Activated CD8-positive, alpha-beta memory T cell treated with anti-CD3 and anti-CD28 coated beads, Interleukin-2, amount 10 ng/mL, durations not matched to agents 7 days and 5 days (primary cell): ENCODE measurements around the gene ARHGAP18. TPM values are rescaled to one million over a fixed set of nuclear protein-coding genes. Genes with fewer than 3 reads are reported as not detected.

Source experiments
- ATAC-seq: fragments of 150-1000 bp; cut with Tn5 transposase; one replicate; pipeline ENCODE4 v1.10.0; 2021; ENCODE audit warnings: moderate library complexity
- CTCF ChIA-PET: fragments of 350-600 bp; sonication (Branson Sonifier 250); formaldehyde crosslinking; loops from one replicate; lab custom pipeline; 2021; ENCODE audit warnings: antibody characterized with exemption; lab: Charles Lee
- DNase-seq: peaks from one replicate; pipeline ENCODE4 v3.0.0-alpha.2; 2020
- H3K27ac Mint-ChIP-seq: one replicate; pipeline ENCODE4 v1.8.0; 2021; ENCODE audit warnings: mild to moderate bottlenecking, mixed read lengths
- H3K27me3 Mint-ChIP-seq: one replicate; pipeline ENCODE4 v1.8.0; 2021; ENCODE audit warnings: mixed read lengths
- H3K36me3 Mint-ChIP-seq: one replicate; pipeline ENCODE4 v1.8.0; 2021; ENCODE audit warnings: mild to moderate bottlenecking, mixed read lengths
- H3K4me1 Mint-ChIP-seq: one replicate; pipeline ENCODE4 v1.8.0; 2021; ENCODE audit warnings: mixed read lengths
- H3K4me3 Mint-ChIP-seq: one replicate; pipeline ENCODE4 v1.8.0; 2021; ENCODE audit warnings: mild to moderate bottlenecking, moderate library complexity, mixed read lengths
- H3K9me3 Mint-ChIP-seq: one replicate; pipeline ENCODE4 v1.8.0; 2022; ENCODE audit warnings: low read depth, mixed read lengths
- total RNA-seq, 2 experiments: library from RNA; stranded (reverse); gene quantifications; one replicate each; pipeline ENCODE4 v1.2.3, GENCODE V29; 2021

Gene ARHGAP18
- total RNA-seq, 2 experiments from 2014 or later: 14.1 to 20.8 TPM

- H3K4me3 Mint-ChIP-seq: no peak overlapping the region
- no peak for ATAC-seq
- no peak for DNase-seq
- H3K4me1 Mint-ChIP-seq: no peaks in the 10 kb centered on the region
- no peaks in the 10 kb centered on the region for H3K9me3 Mint-ChIP-seq
- CTCF ChIA-PET: no interaction called here
- no peak overlapping the region for H3K27ac Mint-ChIP-seq
- H3K36me3 Mint-ChIP-seq: peaks cover 11% of the 10 kb centered on the region
- H3K27me3 Mint-ChIP-seq: no peaks in the 10 kb centered on the region
Measured at GRCh38 chr6:129624488-129624887, 85.5 kb downstream of the ARHGAP18 start.

- no peak for DNase-seq
- Mint-ChIP-seq H3K27ac (no peak overlapping the region), H3K9me3 (no peaks in the 10 kb centered on the region), H3K4me3 (no peak overlapping the region), H3K4me1 (no peaks in the 10 kb centered on the region), H3K27me3 (no peaks in the 10 kb centered on the region), H3K36me3 (peaks cover 7% of the 10 kb centered on the region)
- no peak for ATAC-seq
- CTCF ChIA-PET: interaction anchor here (0.8 to 1.6 kb wide), 4 partner anchors 25 to 152 kb away, joined by 3 to 4 read pairs (median 4); no protein-coding TSS in a partner anchor
Measured at GRCh38 chr6:129623008-129623732, 86.8 kb downstream of the ARHGAP18 start.

GRCh38 chr6:129621252-129621651 lies 88.7 kb downstream of the ARHGAP18 start:
- Mint-ChIP-seq H3K4me1 (no peaks in the 10 kb centered on the region), H3K9me3 (no peaks in the 10 kb centered on the region), H3K27me3 (no peaks in the 10 kb centered on the region), H3K27ac (no peak overlapping the region), H3K36me3 (peaks cover 7% of the 10 kb centered on the region), H3K4me3 (no peak overlapping the region)
- CTCF ChIA-PET: interaction anchor here (1.0 to 1.6 kb wide), 3 partner anchors 16 to 122 kb away, joined by 3 read pairs; no protein-coding TSS in a partner anchor
- peak; percentile 49 for DNase-seq
- no peak for ATAC-seq

DNA sequence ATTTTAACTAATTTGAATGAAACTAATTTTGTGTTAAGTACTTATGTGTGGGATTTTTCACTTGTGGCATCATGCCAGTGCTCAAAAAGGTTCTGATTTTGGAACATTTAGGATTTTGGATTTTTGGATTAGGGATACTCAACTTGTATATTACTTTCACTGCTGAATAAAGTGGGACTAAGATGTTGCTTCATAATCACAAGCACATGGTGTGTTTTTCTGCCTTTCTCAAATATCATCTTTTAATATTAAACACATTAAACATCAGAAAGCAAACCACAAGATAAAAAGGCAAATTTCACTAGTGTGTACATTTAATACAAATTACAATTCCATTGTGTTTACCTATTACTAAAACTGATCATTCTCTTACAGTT lies 89.8 kb downstream of the ARHGAP18 start:
- Mint-ChIP-seq H3K4me3 (no peak overlapping the region), H3K9me3 (no peaks in the 10 kb centered on the region), H3K4me1 (no peaks in the 10 kb centered on the region), H3K27ac (no peak overlapping the region), H3K36me3 (peaks cover 7% of the 10 kb centered on the region), H3K27me3 (no peaks in the 10 kb centered on the region)
- ATAC-seq (no peak), DNase-seq (no peak)
- CTCF ChIA-PET: no interaction called here

DNA sequence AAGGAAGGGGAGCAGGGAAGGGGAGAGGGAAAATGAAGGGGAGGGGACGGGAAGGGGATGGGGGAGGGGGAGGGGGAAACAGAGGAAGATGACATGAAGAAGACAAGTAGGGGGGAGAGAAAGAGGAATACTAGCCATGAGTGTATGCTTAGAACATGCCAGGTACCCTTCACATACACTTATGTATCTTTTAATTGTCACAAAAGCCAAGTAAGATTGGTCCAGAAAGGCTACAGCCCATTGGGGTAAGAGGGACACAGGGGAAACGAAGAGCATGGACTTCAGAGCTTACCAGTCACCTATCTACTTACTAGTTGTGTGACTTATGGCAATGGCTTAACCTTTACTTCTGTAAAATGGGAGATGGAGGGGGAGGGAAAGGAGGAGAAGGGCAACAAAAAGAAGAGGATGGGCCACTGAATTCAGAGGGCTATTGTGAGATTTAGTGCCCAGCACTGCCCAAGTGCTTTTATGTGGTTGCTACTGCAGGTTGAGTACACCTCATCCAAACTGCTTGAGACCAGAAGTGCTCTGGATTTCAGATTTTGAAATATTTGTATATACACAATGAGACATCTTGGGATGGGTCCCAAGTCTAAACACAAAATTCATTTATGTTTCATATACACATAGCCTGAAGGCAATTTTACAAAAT lies 90.3 kb downstream of the ARHGAP18 start:
- no peaks in the 10 kb centered on the region for H3K27me3 Mint-ChIP-seq
- no peak for DNase-seq
- peaks cover 11% of the 10 kb centered on the region for H3K36me3 Mint-ChIP-seq
- no peaks in the 10 kb centered on the region for H3K4me1 Mint-ChIP-seq
- CTCF ChIA-PET: no interaction called here
- no peaks in the 10 kb centered on the region for H3K9me3 Mint-ChIP-seq
- no peak overlapping the region for H3K4me3 Mint-ChIP-seq
- H3K27ac Mint-ChIP-seq: no peak overlapping the region
- peak; percentile 53 for ATAC-seq

DNA sequence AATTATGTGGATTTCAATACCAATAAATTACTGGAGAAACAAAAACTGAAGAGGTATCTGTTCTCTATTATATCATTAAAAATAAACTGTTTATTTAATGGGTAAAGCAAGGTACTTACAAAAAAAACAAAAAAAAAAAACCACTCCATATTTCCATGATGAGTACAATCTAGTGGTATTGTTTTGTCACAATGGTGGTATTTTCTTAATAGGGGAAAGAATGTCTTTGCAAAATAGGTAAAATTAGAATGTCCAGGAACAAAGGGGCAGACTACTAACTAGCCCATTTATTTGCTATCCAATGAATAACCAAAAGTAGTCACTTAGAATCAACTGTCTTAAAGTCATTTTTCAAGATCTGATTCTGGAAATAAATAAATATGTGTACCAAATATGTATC lies 92.0 kb downstream of the ARHGAP18 start:
- Mint-ChIP-seq H3K36me3 (peaks cover 5% of the 10 kb centered on the region), H3K9me3 (no peaks in the 10 kb centered on the region), H3K4me1 (no peaks in the 10 kb centered on the region), H3K27me3 (no peaks in the 10 kb centered on the region), H3K4me3 (no peak overlapping the region), H3K27ac (no peak overlapping the region)
- no peak for ATAC-seq
- no peak for DNase-seq
- CTCF ChIA-PET: interaction anchor here (1.2 kb wide), 1 partner anchor 21 kb away, joined by 3 read pairs; no protein-coding TSS in a partner anchor

- ATAC-seq (no peak), DNase-seq (no peak)
- Mint-ChIP-seq H3K36me3 (peaks cover 7% of the 10 kb centered on the region), H3K4me1 (no peaks in the 10 kb centered on the region), H3K9me3 (no peaks in the 10 kb centered on the region), H3K4me3 (no peak overlapping the region), H3K27ac (no peak overlapping the region), H3K27me3 (no peaks in the 10 kb centered on the region)
- CTCF ChIA-PET: interaction anchor here (1.2 kb wide), 1 partner anchor 56 kb away, joined by 3 read pairs; no protein-coding TSS in a partner anchor
Measured at GRCh38 chr6:129615496-129615895, 94.5 kb downstream of the ARHGAP18 start.

GRCh38 chr6:129615020-129615419 lies 95.0 kb downstream of the ARHGAP18 start:
- Mint-ChIP-seq H3K9me3 (no peaks in the 10 kb centered on the region), H3K27ac (no peak overlapping the region), H3K4me3 (no peak overlapping the region), H3K4me1 (no peaks in the 10 kb centered on the region), H3K36me3 (peaks cover 11% of the 10 kb centered on the region), H3K27me3 (no peaks in the 10 kb centered on the region)
- DNase-seq (no peak), ATAC-seq (no peak)
- CTCF ChIA-PET: interaction anchor here (1.2 kb wide), 1 partner anchor 57 kb away, joined by 3 read pairs; no protein-coding TSS in a partner anchor

GRCh38 chr6:129614464-129614863 lies 95.5 kb downstream of the ARHGAP18 start:
- no peaks in the 10 kb centered on the region for H3K9me3 Mint-ChIP-seq
- H3K4me3 Mint-ChIP-seq: no peak overlapping the region
- DNase-seq (no peak), ATAC-seq (no peak)
- no peaks in the 10 kb centered on the region for H3K4me1 Mint-ChIP-seq
- H3K27me3 Mint-ChIP-seq: no peaks in the 10 kb centered on the region
- CTCF ChIA-PET: interaction anchor here (1.2 kb wide), 1 partner anchor 57 kb away, joined by 3 read pairs; no protein-coding TSS in a partner anchor
- peaks cover 13% of the 10 kb centered on the region for H3K36me3 Mint-ChIP-seq
- no peak overlapping the region for H3K27ac Mint-ChIP-seq

DNA sequence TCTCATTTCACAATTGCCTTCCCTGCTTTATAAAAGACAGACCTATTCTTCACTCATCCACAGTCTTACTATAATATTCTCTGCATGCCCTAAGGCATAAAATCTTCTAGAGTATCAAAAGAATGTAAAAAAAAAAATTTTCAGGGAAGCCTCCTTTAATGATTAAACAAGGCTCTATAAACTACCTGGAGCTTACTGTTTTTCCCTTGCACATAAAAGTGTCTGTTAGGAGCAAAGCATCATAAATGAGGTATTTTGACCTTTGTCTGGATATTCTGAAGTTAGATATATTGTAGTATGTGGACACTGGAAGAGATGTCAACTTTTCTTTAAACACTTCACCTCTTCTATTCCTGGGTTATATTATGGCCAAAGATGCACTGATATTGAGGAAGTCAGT lies 97.5 kb downstream of the ARHGAP18 start:
- Mint-ChIP-seq H3K36me3 (peaks cover 16% of the 10 kb centered on the region), H3K4me1 (peaks cover 4% of the 10 kb centered on the region), H3K4me3 (no peak overlapping the region), H3K27ac (no peak overlapping the region), H3K9me3 (no peaks in the 10 kb centered on the region), H3K27me3 (no peaks in the 10 kb centered on the region)
- CTCF ChIA-PET: no interaction called here
- no peak for DNase-seq
- no peak for ATAC-seq

DNA sequence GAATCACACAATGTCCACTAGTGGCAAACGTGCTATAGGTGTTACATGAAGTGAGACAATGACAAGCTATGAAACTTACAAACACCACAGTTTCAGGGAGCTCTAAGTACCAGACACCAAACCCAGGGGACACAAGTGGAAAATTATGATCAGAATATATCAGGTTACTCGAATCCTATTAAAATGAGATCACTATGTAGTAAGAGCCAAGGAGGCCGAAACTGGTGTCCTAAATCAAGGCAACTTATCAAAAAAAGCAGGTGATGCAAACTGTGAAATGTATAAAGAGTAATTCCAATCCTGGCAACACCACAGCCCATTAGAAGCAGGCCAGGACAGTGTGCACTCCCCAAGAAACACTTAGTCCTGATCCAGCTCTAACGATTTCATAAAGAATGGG lies 100.3 kb downstream of the ARHGAP18 start:
- no peak overlapping the region for H3K4me3 Mint-ChIP-seq
- no peaks in the 10 kb centered on the region for H3K9me3 Mint-ChIP-seq
- H3K4me1 Mint-ChIP-seq: peaks cover 17% of the 10 kb centered on the region
- CTCF ChIA-PET: interaction anchor here (0.8 kb wide), 1 partner anchor 130 kb away, joined by 3 read pairs; no protein-coding TSS in a partner anchor
- ATAC-seq (no peak), DNase-seq (no peak)
- no peaks in the 10 kb centered on the region for H3K27me3 Mint-ChIP-seq
- H3K27ac Mint-ChIP-seq: no peak overlapping the region
- peaks cover 20% of the 10 kb centered on the region for H3K36me3 Mint-ChIP-seq

GRCh38 chr6:129608886-129609537 lies 101.0 kb downstream of the ARHGAP18 start:
- peaks cover 17% of the 10 kb centered on the region for H3K4me1 Mint-ChIP-seq
- no peaks in the 10 kb centered on the region for H3K9me3 Mint-ChIP-seq
- DNase-seq (no peak), ATAC-seq (no peak)
- H3K4me3 Mint-ChIP-seq: no peak overlapping the region
- H3K36me3 Mint-ChIP-seq: peaks cover 20% of the 10 kb centered on the region
- no peak overlapping the region for H3K27ac Mint-ChIP-seq
- CTCF ChIA-PET: interaction anchor here (0.8 kb wide), 1 partner anchor 130 kb away, joined by 3 read pairs; no protein-coding TSS in a partner anchor
- H3K27me3 Mint-ChIP-seq: no peaks in the 10 kb centered on the region

- Mint-ChIP-seq H3K9me3 (no peaks in the 10 kb centered on the region), H3K36me3 (peaks cover 20% of the 10 kb centered on the region), H3K27me3 (no peaks in the 10 kb centered on the region), H3K4me3 (no peak overlapping the region), H3K27ac (no peak overlapping the region), H3K4me1 (peaks cover 17% of the 10 kb centered on the region)
- DNase-seq: no peak
- CTCF ChIA-PET: interaction anchor here (0.7 to 2.0 kb wide), 3 partner anchors 10 to 65 kb away, joined by 3 to 11 read pairs (median 3); no protein-coding TSS in a partner anchor
- no peak for ATAC-seq
Measured at GRCh38 chr6:129607581-129608186, 102.3 kb downstream of the ARHGAP18 start.
